A673 (cell line): ENCODE measurements around the gene EPB41L4B.

ENCODE experiments used
- EZH2 ChIP-seq: fragments of 200-600 bp; sonication (generic); IDR thresholded peaks from 2 replicates; pipeline ENCODE4 v1.6.1; 2017; ENCODE audit warnings: borderline replicate concordance, low read depth, mild to moderate bottlenecking, mixed read lengths, antibody characterized with exemption, low read length; ENCODE audit not compliant: poor library complexity, severe bottlenecking
- TF ChIP-seq, protein P1 (sequence below): fragments of 300-800, 200-600 bp; sonication (generic); conservative IDR thresholded peaks from 2 replicates; pipeline ENCODE4 v1.5.1; 2017; ENCODE audit warnings: low read depth, mild to moderate bottlenecking, antibody characterized with exemption, low read length, moderate library complexity, mixed read lengths

DNA sequence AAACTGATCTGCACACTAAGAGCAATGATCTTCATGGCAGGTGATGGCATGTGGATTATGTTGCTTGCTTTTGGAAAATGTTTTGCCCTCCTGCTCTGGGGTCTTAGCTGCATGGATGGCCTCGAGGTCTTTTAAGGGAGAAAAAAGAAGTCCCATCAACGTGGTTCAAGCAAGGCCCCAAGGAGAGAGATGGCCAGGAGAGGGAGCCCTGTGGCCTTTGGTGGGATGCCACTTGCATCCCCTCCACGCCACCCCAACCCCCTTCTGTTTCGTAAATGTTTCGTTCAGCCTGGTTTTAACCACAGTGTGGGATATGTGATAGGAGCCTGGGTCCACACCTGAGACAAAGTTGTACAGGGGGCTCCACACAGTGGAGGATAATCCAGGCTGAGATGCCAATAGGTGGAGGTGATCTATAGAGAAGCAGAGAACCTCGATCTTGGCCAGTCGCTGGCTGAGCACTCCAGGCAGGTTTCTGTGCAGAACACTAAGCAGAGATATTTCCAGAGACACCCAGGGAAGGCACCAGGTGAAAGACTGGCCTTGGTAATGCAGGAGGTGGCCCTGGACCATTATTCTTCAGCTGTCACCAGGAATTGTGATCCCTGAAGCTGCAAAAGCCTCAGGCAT lies 128.0 kb downstream of the EPB41L4B start:
- TF ChIP-seq, protein P1, sequence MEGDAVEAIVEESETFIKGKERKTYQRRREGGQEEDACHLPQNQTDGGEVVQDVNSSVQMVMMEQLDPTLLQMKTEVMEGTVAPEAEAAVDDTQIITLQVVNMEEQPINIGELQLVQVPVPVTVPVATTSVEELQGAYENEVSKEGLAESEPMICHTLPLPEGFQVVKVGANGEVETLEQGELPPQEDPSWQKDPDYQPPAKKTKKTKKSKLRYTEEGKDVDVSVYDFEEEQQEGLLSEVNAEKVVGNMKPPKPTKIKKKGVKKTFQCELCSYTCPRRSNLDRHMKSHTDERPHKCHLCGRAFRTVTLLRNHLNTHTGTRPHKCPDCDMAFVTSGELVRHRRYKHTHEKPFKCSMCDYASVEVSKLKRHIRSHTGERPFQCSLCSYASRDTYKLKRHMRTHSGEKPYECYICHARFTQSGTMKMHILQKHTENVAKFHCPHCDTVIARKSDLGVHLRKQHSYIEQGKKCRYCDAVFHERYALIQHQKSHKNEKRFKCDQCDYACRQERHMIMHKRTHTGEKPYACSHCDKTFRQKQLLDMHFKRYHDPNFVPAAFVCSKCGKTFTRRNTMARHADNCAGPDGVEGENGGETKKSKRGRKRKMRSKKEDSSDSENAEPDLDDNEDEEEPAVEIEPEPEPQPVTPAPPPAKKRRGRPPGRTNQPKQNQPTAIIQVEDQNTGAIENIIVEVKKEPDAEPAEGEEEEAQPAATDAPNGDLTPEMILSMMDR, result peak; percentile 43
- TF ChIP-seq EZH2, result no peak
